ENCODE data around the gene CDC37L1. TPM values are rescaled to one million over a fixed set of nuclear protein-coding genes. Genes with fewer than 3 reads are reported as not detected.

Gene CDC37L1
- total and polyA plus RNA-seq, 9 of the 15 experiments (the other 6 are each of a cell fraction or from before 2014, with no cell fraction given): 1.5 to 7.9 (median 6.0) TPM

- TF ChIP-seq RERE (CRISPR knock-in tag; IDR thresholded peaks at IDR 0.05; ENCODE audit: borderline replicate concordance) (no peak), PHTF2 (CRISPR knock-in tag; IDR thresholded peaks at IDR 0.05) (no peak), ZNF253 (CRISPR knock-in tag; conservative IDR thresholded peaks at IDR 0.05) (no peak), ARHGAP35 (IDR thresholded peaks at IDR 0.05; ENCODE audit: partially characterized antibody) (no peak)
Measured at GRCh38 chr9:4686584-4686983, 7.2 kb downstream of the CDC37L1 start (continued).

GRCh38 chr9:4689021-4689420 lies 9.7 kb downstream of the CDC37L1 start:
- FAIRE-seq (peak; percentile 59), ATAC-seq (peak; percentile 63), DNase-seq (ENCODE audit: extremely low read depth in 1 of 4, low spot score in 3 of 4) (peak in 1 of 4 experiments; percentile 50)
- ChIA-PET POLR2A (interaction anchor here (0.7 to 1.0 kb wide), 2 partner anchors 10 to 258 kb away, joined by 3 read pairs; partner anchors contain the start of gene CDC37L1), CTCF (ENCODE audit: low intra/inter-chr PET ratio) (no interaction called here)
- no peak overlapping the region for H3K4me2 ChIP-seq (ENCODE audit: insufficient read depth, low read length)
- peaks cover 3 to 15% of the 10 kb centered on the region in 2 experiments; a peak in 3 of 5 replicates for H3K4me1 ChIP-seq (replicated peaks in 1 of 2; ENCODE audit: control insufficient read depth in 2 of 2, insufficient read depth in 2 of 2, low read length in 2 of 2)
- H3K9ac ChIP-seq (ENCODE audit: insufficient read depth in 1 of 2, low read depth in 2 of 2, low read length in 2 of 2): peak overlapping the region in 1 of 2 experiments; percentile 20; a peak in 1 of 4 replicates
- 0% methylated on average over 2 of the region's 2 CpGs for WGBS (ENCODE audit: insufficient coverage, low coverage, missing lambda C conversion rate)
- H3K27ac ChIP-seq (ENCODE audit: extremely low read depth, low read depth, low read length): peak overlapping the region; percentile 59; the same call in 1 of the 3 replicates
- H3K36me3 ChIP-seq (ENCODE audit: control insufficient read depth, insufficient read depth, low read length): peaks cover 63% of the 10 kb centered on the region; the same call in 2 of the 3 replicates
- no peaks in the 10 kb centered on the region for H4K20me1 ChIP-seq (replicated peaks; ENCODE audit: control insufficient read depth, insufficient read depth, low read length)
- no peak for TF ChIP-seq CBFB (CRISPR knock-in tag; IDR thresholded peaks at IDR 0.05)
- no peak for TF ChIP-seq RCOR1 (IDR thresholded peaks at IDR 0.05; ENCODE audit: borderline replicate concordance in 1 of 2, low read depth in 2 of 2, low read length in 2 of 2)
- no peak for TF ChIP-seq PKNOX1 (IDR thresholded peaks at IDR 0.05)
- TF ChIP-seq MYC (IDR thresholded peaks at IDR 0.05; ENCODE audit: low read depth, low read length): 0 out of 2 replicates have a peak, but pooled peaks have one; percentile 22
- TF ChIP-seq MYC (CRISPR knock-in tag; IDR thresholded peaks at IDR 0.05; ENCODE audit: borderline replicate concordance, low read depth): no peak
- TF ChIP-seq EP400 (IDR thresholded peaks at IDR 0.05): peak; percentile 22; the same call in 1 of the 2 replicates
- no peak for TF ChIP-seq FOXJ3 (CRISPR knock-in tag; IDR thresholded peaks at IDR 0.05)
- no peak for TF ChIP-seq LCOR (CRISPR knock-in tag; IDR thresholded peaks at IDR 0.05)
- TF ChIP-seq TARDBP (IDR thresholded peaks at IDR 0.05): no peak
- peak; percentile 40 for TF ChIP-seq EP300 (IDR thresholded peaks at IDR 0.05; ENCODE audit: low read length)
- H3K79me2 ChIP-seq (ENCODE audit: control insufficient read depth, insufficient read depth, low read length): peaks cover 37% of the 10 kb centered on the region
- no peak overlapping the region for H2AFZ ChIP-seq (ENCODE audit: low read depth, low read length)
- no TSS peak for BruUV-seq (replicated peaks)
- no peaks in the 10 kb centered on the region for H3K9me3 ChIP-seq (replicated peaks; ENCODE audit: control insufficient read depth, insufficient read depth, low read depth, low read length)
- no peaks in the 10 kb centered on the region for H3K9me1 ChIP-seq (ENCODE audit: control insufficient read depth, insufficient read depth, low read length)
- H3K4me3 ChIP-seq: no peak overlapping the region
- intact Hi-C loops (cut with micrococcal nuclease) (no loop called here), in situ Hi-C loops (cut with MboI) (no loop called here)
- no peaks in the 10 kb centered on the region for H3K27me3 ChIP-seq (ENCODE audit: control insufficient read depth in 2 of 2, insufficient read depth in 2 of 2, low read length in 2 of 2)
